GM18511 (cell line): ENCODE data around the gene HEMGN.

Source experiments
- ATAC-seq: cut with Tn5 transposase; IDR thresholded peaks from one replicate; pipeline ENCODE4 v1.9.1; 2021; ENCODE audit warnings: mild to moderate bottlenecking, moderate library complexity; ENCODE audit not compliant: unreplicated experiment

Gene HEMGN

DNA sequence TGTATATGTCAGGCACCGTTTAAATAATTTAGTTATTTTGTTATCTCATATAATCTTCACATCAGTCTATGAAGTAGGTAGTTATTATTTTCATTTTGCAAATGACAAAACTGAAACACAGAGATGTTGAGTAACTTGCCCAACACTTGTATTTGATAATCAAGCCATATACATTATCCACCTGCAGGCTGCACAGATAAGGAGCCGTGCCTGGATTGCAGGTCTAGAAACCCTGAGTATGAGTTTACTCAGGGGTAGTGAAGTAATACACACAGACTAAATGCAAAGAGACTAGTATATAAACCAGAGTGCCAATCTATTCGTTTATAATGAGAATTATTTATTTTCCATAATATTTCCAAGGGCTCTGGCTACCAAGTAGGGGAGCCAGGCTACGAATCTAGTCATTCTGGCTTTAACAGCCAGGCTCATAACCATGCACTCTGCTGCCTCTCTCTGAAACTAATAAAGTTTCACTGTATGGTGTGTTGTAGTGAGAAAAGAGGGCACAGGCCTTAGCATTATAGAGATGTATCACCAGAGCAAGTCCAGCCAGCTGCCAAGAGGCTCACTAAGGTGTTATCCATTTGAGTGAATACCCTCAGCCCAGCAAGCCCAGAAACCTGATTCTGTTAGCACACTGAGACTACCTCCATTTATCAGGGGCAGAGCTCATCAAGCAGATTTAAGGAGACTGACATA, 4.5 kb downstream of the HEMGN start:
- no peak for ATAC-seq

DNA sequence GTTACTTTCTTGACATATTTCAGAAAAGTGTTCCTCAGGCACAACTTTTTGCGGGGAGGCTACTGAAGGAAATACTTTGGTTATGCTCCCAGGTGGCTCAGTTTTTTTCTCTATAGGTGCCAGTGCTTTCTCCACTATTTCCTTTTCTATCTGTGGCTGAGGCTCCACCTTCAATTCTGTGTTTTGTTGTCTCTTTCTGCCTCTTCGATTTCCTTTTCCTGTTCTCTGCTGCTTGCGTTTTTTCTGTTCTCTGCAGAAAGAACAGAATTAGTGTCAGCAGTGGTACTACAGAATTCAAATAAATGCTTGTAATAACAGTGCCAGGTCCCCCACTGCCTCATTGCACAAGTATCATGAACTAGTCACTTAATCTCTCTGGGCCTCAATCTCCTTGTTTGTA, 7.0 kb downstream of the HEMGN start:
- ATAC-seq: no peak

DNA sequence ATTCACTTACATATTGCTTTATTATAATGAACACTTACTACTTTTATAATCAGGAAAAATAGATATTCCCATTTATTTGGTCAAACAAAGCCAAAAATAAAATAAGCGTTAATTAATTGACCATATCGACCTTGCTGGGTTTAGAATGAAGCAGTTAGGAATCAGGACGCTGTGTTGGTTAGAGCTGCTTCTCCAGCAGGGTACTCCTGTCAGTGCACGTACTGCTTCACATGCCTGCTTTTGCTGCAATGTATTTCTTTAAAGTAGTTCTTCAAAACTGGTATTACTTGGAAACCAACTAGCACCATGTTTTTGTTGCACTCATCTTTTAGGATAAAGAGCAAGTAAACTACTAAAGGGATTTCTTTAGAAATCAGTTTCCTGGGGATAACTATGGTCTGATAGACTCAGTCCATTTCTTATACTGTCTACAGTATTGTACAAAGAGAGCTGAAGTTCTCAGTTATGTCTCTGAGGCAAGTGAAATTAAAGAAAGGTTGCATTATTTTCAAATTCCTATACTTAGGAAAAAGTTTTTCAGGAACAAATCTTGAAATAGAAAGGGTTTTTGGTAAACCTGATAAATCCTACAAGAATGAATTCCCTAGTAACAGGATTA, 8.9 kb downstream of the HEMGN start:
- no peak for ATAC-seq

DNA sequence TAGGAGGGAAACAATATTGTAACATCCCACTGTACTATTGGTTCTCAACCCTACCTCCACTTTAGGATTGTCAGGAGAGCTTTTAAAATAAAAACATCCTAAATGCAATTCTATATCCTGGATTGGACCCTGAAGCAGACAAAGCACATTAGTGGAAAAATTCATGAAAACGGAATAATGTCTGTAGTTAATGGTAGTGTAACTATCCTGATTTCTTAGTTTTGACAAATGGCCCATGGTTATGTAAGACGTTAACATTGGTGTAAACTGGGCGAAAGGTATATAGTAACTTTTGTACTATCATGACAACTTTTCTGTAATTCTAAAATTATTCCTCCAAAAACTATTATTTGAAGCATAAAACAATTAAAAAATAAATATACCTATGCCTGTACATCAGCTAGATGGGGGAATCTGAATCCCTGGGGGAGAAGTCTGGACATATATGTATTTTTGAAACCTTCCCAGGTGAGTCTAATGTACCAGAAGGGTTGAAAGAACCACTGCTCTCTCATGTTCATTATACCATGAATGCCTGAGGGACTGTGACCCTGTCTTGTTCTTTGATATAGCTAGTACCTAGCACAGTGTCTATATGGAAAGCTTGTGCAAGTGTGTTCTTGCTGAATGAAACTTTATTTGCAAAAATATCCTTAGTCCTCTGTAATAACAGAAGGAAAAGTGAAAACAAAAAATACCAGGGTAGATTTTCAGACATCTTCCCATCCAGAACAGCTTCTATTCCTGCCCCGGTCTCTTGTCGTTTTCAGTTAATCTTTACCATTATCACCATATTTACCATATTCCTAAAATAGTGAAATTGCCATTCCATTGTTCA, 12.3 kb downstream of the HEMGN start:
- ATAC-seq: no peak

DNA sequence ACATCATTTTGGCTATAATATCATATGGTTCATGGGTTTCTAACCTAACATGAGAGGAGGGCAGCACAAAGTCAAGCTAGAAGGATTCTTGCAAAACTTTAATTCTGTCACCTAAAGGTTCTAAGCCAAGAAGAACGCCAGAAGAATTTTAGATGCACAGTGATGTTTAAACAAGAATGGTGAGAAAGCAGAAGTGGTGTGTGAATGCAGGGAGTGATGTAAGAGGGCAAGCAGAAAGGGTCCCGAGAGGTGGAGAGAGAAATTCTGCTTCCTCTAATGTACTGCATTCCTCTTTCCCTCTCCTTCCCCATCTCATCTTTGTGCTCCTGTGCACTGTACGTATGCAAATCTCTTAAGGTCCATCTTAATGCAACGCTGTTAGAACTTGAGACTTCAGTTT, 13.6 kb downstream of the HEMGN start:
- no peak for ATAC-seq

DNA sequence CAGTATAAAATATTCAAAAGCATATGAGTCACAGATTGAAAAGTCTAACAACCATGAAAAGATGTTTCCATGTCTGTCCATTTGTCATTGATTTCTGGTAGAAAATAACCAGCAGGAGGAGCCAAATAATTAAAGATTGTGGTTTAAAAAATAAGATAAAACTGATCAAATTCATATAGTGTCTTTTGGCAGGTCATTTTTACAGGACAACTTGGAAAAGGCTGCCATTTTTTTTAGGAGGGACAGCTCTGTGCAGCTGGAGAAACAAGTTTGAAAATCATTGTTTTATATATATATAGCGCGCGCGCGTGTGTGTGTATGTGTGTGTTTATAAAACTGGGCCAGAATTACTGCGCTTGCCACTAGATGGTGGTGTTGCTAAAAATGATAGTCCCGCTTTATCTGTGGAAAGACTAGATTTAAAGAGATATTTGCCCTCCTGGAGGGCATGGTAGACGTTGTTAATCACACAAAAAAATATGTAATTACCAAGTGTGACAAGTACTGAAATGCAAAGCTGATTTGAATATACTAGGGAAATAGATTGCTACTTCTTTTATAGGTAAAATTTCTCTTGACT, 14.4 kb downstream of the HEMGN start:
- ATAC-seq: peak; percentile 48

DNA sequence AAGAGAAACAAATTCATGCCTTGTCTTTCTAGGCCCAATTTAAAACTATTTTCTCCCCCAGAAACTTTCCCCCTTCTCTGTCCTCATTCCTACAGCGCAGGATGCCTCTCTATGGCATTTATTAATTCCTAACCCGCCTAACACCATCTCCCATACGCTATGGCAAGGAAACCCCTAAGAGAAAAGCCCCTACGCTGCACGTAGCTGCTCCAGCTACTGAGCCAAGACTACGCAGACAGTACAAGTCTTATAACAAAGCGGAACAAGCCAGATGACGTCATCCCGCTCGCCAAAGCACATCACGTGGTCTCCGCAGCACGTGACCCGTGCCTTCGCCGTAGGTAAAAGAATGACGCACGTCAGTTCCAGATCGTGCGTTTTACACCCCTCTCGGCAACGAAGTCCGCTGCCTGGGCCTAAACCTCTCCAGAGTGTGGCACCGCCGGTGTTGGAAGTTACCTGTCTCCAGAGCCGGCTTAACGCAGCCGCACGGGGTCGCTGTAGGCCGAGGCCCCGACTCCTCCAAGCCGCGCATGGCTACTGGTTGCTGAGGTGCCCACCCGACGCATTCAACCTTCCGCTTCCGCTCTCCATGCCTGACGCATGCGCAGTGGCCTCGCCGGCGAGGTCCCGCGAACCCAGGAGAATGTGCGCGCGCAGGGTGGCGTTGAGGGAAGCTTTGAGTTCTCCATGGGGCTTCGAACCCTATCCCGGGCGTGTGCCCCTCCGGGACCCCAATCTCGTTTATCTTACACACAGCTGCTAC, 15.8 kb downstream of the HEMGN start, which contains the start of gene TRMO:
Gene TRMO, minus strand, starts transcription at position 542 of the 766 bp plus-strand sequence. Its CDS starts 7 bp downstream, at position 535.
- peak; percentile 87 for ATAC-seq

DNA sequence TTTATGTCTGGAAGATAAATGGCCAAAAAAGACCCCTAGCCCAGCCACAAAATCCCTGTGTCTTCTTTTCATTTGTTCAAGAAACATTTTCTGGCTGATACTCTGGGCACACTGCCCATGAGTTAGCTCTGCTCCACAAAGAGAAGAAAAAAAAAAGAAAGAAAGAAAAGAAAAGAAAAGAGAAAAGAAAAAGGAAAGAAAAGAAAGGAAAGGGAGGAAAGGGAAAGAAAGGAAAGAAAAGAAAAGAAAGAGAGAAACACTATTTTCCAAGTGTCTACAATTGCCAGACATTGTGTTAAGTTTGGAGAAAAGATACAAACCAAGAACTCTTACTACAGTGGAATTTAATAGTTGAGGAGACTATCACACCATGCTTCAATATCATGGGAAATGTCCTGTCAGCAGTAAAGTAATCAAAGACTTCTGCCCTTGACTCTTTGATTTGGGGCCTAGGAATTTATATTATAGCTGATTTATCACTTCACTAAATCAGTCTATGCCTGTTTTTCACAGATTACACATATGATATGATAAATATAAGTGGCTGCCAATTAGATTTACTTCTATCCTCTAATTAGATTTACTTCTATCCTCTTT, 18.7 kb downstream of the HEMGN start:
- no peak for ATAC-seq

DNA sequence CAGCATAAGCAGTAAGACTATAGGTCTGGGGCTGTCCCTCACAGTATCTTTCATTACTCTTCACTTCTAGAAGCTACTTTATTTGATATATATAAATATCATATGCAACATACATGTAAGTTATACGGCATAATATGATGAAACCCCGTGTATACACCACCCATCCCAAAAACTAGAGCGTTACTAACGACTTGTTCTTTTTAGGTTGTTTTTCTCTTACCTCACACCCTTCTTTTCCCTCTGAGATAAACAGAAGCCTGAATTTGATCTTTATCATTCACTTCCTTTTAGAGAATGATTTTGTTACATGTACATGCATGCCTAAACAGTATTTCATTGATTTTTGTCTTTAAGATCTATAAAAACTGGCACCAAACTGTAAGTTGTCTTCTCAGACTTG, 19.4 kb downstream of the HEMGN start:
- no peak for ATAC-seq

DNA sequence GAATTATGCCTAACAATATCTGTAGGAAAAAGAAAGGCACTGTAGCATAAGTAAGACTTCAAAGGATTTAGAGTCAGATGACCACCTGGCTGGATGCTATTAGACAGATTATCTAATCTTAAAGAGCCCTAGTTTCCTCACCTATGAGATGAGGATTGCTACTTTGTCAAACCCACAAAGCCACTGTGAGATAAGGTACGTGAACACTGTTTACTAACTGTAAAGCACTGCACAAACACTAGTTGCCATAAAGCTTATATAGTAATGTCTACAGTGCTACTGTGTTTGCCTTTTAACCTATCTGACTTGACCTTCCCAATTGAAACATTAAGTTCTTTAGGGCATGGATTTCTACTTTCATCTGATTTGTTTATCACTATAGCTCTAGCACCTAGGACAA, 26.0 kb downstream of the HEMGN start:
- no peak for ATAC-seq

DNA sequence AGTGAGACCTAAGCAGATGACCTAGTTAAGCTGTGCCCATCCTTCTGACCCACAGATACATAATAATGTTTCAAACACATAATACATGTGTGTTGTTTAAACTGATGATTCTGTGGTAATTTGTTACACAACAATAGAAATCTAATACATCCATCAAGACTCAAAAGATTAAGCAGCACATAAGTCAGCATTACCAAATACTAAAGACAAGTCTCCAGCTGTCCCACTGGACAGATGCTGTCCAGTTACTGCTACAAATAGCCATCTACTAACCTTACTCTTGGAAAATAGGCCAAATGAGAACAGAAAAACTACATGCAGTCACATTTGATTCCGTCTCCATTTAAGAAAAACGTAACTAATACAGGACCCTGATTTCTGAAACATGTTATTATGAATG, 26.4 kb downstream of the HEMGN start:
- ATAC-seq: no peak

DNA sequence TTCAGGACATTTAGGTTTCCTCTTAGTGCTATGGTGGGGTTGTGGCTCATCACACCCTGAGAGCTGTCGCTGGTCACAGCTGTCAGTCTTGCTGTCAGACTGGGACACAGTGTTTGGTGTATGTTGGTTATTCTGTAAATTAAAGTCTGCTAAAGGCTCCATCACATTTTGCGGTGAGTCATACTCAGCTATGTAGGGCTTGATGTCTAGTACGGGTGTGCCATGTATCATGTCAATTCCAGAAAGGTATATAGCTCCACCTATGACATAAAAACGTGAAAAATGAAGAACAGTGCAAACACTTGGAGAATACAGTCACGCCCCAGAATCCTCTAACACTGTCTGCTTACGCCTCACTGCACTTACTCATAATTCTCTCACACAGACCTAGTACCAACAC, 27.6 kb downstream of the HEMGN start:
- ATAC-seq: no peak

DNA sequence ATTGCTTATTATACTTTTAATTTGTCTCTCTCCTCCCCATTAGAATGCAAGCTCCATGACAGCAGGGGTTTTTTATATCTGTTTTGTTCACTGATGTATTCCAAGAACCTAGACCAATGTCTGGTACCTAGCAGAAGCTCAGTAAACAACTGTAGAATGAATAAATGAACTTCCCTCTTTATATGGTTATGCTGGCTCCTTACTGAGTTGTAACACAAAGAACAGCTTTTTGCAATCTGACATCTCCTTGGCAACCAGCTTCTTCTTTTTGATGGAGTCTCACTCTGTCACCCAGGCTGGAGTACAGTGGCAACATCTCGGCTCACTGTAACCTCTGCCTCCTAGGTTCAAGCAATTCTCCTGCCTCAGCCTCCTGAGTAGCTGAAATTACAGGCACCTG, 29.3 kb downstream of the HEMGN start:
- ATAC-seq: no peak

DNA sequence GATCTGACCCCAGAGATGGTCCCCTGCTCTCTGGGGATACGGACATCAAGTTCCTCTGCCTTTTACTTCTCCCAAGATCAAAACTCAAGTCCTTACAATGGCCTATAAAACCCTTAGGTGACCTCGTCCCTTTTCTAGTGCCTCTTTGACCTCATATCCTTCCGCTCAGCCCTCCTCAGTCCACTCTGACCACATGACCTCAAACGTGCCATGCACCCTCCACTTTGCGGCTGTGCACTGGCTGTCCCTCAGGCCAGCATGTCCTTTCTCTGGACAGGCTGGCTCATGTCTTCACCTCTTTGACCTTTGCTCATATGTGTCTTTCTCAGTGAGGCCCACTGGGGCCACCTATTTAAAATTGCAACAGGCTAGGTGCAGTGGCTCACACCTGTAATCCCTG, 30.3 kb downstream of the HEMGN start:
- no peak for ATAC-seq

DNA sequence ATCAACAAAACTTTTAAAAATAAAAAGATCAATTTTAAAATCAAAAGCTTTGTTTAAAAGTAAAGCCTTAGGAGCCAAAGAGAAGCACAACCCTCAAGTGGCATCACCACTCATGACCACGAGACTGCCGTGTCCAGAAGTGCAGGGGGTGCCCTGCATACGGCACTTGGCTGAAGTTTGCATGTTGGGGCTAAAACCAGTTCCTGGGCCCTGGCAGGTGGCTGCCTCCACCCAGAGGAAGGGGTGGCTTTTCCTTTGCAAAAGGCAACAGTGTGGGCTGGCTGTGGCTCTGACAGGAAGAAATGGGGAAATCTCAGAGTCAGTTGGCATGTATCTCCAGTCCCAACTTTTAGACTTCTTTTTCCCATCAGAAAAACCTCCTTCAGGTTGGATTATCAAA, 30.9 kb downstream of the HEMGN start:
- ATAC-seq: no peak

DNA sequence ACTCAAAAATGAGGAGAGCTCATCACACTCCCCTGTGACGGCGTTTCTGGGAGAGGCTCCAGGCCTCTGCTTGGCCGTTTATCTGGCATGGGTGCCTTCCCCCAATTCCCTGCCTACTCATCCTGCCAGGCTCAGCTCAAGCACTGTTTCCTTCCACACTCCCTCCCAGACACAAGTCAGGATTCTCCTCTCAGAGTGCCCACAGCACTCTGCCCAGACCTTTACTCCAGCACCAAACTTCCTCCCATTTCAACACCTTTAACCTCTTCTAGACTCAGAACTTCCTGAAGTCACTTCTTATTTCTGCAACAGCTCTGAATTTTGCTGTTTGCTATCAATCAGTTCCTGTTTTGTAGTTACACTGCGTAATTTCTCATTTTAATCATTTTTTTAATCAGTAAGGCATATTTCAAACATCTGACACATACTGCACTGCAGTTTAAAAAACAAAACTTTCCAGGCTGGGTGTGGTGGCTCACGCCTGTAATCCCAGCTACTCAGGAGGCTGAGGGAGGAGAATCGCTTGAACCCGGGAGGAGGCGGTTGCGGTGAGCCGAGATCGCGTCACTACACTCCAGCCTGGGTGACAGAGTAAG, 31.6 kb downstream of the HEMGN start:
- ATAC-seq: no peak

DNA sequence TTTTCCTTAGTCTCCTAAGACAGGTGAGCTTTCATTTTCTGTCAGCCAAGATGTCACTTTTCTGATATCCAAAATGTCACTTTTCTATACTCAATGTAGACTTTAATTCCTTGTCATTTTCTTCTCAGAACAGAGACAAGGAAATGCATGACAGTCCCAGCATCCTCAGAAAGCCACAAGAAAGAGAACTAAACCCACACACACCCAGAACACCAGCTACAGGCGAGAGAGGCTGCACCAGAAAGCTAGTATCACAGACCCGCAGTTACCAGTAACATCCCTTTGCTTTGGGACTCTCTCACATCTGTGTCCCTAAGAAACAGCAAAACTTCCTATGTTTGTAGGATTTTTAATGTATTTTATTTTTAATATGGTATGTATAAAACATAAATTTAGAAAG, 32.7 kb downstream of the HEMGN start:
- no peak for ATAC-seq

DNA sequence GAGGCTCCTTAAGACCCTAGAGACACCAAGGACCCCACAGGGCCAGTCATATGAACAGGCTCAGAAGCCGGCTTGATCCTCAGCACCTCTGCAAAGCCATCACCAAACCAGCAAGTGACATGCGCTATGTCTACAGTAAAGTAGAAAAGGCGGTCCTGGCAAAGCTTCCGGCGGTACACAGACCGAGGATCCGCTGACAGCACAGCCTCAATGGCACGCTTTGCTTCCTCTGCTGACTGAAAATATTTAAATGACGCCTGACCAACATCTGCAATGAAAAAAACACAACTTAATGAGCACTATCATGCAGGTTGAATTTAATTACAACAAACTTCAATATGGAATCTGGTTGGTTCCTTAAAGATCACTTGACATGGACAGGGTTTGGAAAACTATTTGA, 33.2 kb downstream of the HEMGN start:
- ATAC-seq: no peak

DNA sequence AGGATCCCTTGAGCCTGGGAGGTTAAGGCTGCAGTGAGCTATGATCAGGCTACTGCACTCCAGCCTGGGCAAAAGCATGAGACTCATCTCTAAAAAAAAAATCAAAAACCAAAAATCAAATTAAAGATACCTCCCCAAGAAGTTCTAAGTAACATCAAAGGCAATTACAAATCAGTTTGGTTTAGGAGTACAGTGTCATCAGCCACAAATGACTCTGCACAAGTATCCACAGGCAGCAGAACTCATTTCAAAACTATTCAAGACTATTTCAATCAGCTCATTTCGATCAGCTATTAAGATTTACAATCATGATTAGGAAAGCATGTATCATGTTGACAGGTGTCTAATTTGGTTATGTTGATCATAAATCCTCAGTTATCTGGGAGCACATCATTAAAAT, 34.8 kb downstream of the HEMGN start:
- no peak for ATAC-seq
